ENCODE results near the gene INSR.

GRCh38 chr19:7265963-7266362 lies 28.3 kb downstream of the INSR start:
- no peak for TF ChIP-seq CTCF (IDR thresholded peaks at IDR 0.05)
- TF ChIP-seq POLR2A (IDR thresholded peaks at IDR 0.05): no peak
- no peak for TF ChIP-seq POLR2AphosphoS5 (IDR thresholded peaks at IDR 0.05)
- no peak for TF ChIP-seq EP300 (IDR thresholded peaks at IDR 0.05)
